Measurements from ENCODE around the gene HYAL3.

DNA sequence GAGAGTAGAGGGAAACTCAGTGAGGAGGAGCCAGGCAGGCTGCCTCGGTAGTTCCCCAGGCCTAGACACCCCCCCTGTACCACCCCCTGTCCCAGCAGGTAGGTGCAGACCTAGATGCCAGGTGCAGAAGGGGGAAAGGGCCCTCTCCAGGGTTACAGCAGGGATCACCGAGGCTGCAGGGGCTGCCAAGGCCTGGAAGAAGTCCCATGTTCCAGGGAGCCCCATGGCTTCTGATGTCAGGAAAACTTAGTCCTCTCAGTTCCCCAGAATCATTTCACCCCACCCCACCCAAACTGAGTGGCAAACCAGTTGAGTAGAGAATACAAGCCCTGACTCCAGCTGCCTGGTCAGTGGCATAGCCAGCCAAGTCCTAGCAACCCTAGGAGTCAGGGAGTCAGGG, 37.7 kb downstream of the HYAL3 start:
- TF ChIP-seq CTCF (IDR thresholded peaks at IDR 0.05) (no peak), POLR2AphosphoS5 (IDR thresholded peaks at IDR 0.05) (no peak), POLR2A (IDR thresholded peaks at IDR 0.05) (no peak)
